BE2C (cell line): ENCODE data around the gene GRIK4.

Source experiments
- DNase-seq: peaks from one replicate; pipeline ENCODE4 v3.0.0-alpha.2; 2020
- H3K27me3 ChIP-seq: fragments of 250-450 bp; sonication (Bioruptor Pico); 2 replicates; pipeline ENCODE4 v1.5.1; 2020; ENCODE audit warnings: mild to moderate bottlenecking
- H3K36me3 ChIP-seq: fragments of 250-450 bp; sonication (Bioruptor Pico); 2 replicates; pipeline ENCODE4 v1.5.1; 2020; ENCODE audit warnings: mild to moderate bottlenecking
- H3K4me1 ChIP-seq: fragments of 250-450 bp; sonication (Bioruptor Pico); 2 replicates; pipeline ENCODE4 v1.5.1; 2020
- H3K4me3 ChIP-seq: 2 replicates; pipeline ENCODE4 v1.5.1; 2011; ENCODE audit warnings: low read depth, low read length
- H3K9me3 ChIP-seq: fragments of 250-450 bp; sonication (Bioruptor Pico); 2 replicates; pipeline ENCODE4 v1.5.1; 2020
- CTCF ChIP-seq: IDR thresholded peaks from 2 replicates; pipeline ENCODE4 v1.5.1; 2012; ENCODE audit warnings: mild to moderate bottlenecking, low read depth, low read length

GRIK4 gene

GRCh38 chr11:120540744-120541465 is 29.4 kb downstream of the GRIK4 start:
- Histone ChIP-seq H3K4me1 (peaks cover 24% of the 10 kb centered on the region), H3K9me3 (no peaks in the 10 kb centered on the region), H3K27me3 (no peaks in the 10 kb centered on the region), H3K4me3 (no peak overlapping the region), H3K36me3 (no peaks in the 10 kb centered on the region)
- no peak for DNase-seq
- TF ChIP-seq CTCF, result no peak

- Histone ChIP-seq H3K4me1 (peaks cover 36% of the 10 kb centered on the region), H3K9me3 (no peaks in the 10 kb centered on the region), H3K36me3 (no peaks in the 10 kb centered on the region), H3K27me3 (no peaks in the 10 kb centered on the region), H3K4me3 (no peak overlapping the region)
- no peak for DNase-seq
- no peak for TF ChIP-seq CTCF
Observed at GRCh38 chr11:120543521-120544215, 32.1 kb downstream of the GRIK4 start.

GRCh38 chr11:120545813-120546212 is 34.3 kb downstream of the GRIK4 start:
- TF ChIP-seq CTCF, result no peak
- no peaks in the 10 kb centered on the region for H3K9me3 ChIP-seq
- H3K4me3 ChIP-seq, result no peak overlapping the region
- DNase-seq, result no peak
- no peaks in the 10 kb centered on the region for H3K27me3 ChIP-seq
- peaks cover 26% of the 10 kb centered on the region for H3K4me1 ChIP-seq
- no peaks in the 10 kb centered on the region for H3K36me3 ChIP-seq

GRCh38 chr11:120546312-120547205 is 35.0 kb downstream of the GRIK4 start:
- Histone ChIP-seq H3K4me3 (no peak overlapping the region), H3K27me3 (no peaks in the 10 kb centered on the region), H3K9me3 (no peaks in the 10 kb centered on the region), H3K36me3 (no peaks in the 10 kb centered on the region), H3K4me1 (peaks cover 26% of the 10 kb centered on the region)
- DNase-seq, result peak; percentile 70
- no peak for TF ChIP-seq CTCF

- Histone ChIP-seq H3K9me3 (no peaks in the 10 kb centered on the region), H3K4me3 (peak overlapping the region; percentile 15; the same call in 1 of the 2 replicates), H3K4me1 (peaks cover 26% of the 10 kb centered on the region), H3K27me3 (no peaks in the 10 kb centered on the region), H3K36me3 (no peaks in the 10 kb centered on the region)
- TF ChIP-seq CTCF, result no peak
- no peak for DNase-seq
Observed at GRCh38 chr11:120547316-120547715, 35.8 kb downstream of the GRIK4 start.
